GM18499 (cell line): Measurements from ENCODE around the gene JADE2.
"Not testable (repeated sequence)": the region's sequence is repeated elsewhere in the genome, so short reads cannot be mapped to it uniquely, and the experiment has no call there.

ENCODE experiments used
- ATAC-seq: cut with Tn5 transposase; IDR thresholded peaks from one replicate; pipeline ENCODE4 v1.9.1; 2021; ENCODE audit warnings: moderate number of reproducible peaks; ENCODE audit not compliant: insufficient read depth, unreplicated experiment

Gene JADE2

DNA sequence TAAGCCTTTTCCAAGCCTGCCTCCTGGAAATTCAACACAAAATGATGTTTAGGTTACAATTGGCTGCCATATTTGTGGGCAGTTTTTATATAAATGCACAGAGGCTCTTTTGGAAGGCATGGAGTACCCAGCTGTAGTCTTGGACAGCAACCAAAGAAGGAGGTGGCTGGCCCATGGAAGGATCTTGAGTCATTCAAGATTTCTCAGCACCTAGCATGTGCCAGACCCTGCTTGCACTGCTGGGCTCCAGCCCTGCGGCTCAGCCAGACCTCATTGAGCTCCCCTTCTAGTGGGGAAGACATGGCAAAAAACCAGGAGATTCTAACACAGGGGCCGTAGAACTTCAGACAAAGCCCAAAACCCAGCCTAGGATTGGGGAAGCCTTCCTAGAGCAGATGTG, 22.1 kb downstream of the JADE2 start:
- ATAC-seq: no peak

DNA sequence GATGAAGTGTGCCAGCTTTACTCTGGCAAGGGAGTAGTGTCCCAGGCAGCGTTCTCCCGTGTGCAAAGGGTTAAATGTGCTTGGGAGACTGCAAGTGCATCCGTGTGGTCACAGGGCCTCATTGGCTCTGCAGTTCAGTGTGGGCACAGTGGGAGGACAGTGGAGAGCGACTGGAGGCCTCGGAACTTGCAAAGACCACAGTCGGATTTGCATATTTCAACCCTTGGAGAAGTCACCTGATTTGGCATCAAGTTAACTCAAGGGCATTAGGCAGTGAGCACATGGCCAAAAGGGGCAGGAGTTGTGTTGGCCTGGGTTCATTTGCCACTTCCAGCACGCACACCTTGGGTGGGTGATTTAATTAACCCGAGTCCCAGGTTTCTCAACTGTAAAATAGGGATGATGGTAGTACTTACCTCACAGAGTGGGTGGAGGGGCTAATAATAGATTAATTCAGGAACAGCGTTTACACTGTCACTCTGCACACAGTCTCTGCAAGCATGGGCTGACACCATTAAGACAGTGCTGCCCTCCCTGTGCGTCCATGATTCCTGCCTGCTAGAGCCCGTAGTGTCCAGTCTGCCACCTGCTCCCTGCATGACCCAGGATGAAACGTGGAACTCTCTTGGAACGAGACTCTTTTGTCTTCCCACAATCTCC, 22.7 kb downstream of the JADE2 start:
- no peak for ATAC-seq

DNA sequence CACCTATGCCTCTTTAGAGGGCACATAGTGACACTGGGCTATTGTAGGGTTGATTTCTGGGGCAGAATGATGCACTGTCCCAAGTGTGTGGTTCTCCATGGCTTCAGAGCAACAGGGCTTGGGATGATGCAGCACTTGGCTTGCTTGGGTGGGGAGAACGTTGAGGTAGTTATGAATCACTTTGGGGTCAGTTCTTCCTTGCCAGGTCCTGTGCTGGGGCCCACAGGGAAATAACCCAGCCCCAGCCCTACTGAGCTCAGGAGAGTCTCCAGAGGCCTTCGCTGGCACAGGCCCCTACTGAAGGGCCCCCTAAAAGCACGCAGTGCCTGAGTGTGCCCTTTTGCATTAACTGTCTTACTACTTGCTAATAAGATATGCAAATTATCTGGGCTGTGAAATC, 24.2 kb downstream of the JADE2 start:
- ATAC-seq: no peak

DNA sequence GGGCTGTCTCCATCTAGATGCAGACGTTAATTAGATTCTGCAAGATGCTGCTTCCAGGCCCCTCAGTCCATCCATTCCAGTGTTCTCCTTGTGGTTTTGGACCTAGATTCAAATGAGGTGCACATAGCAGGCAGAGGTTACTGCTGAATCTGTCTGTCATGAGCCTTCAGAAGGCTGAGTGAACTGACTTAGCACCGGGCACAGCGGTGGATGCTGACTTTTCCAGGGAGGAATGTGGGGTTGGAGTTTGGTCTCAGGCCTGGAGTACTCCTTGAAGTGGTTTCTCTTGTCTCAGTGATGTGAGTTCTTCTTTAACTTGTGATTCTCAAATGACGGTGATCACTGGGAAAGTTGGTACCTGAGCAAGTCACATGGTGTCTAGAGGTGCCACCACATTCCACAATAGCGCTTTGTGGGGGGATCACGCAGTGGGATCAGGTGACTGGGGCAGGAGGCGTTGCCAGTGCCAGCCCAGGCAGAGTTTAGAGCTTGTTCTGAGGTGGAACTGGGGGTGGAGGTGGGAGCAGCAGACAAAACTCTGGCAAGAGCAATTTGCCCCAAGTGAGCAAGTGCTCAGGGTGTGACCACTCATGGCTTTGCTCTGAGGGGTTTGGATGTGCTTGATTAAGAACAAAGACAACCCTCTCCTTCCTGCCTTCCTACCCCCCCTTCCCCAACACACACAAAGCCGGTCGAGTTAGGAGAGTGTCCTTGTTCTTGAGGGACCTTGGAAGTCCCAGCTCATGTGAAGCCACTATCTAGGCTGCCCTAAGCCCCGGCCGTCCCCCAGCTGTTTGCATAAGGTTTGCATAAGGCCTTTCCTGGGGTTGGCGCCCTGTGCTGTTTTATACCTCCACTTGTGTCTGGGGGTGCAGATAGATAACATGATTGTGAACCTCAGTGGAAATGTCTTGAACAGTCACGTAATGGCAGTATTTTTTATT, 25.1 kb downstream of the JADE2 start:
- no peak for ATAC-seq

DNA sequence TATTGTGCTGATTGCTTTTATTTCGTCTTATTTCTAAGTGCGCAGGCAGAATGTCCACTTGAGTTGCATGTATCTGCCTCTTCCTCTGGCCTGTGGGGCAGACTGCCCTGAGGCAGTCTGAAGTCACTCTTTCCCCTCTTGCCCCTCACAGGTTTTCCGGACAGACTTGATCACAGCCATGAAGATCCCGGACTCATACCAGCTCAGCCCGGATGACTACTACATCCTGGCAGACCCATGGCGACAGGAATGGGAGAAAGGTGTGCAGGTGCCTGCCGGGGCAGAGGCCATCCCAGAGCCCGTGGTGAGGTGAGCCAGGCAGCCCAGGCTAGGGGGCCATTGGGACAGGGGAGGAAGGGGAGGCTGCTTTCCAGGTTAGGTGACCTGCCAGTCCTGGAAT, 26.4 kb downstream of the JADE2 start:
- ATAC-seq: no peak

DNA sequence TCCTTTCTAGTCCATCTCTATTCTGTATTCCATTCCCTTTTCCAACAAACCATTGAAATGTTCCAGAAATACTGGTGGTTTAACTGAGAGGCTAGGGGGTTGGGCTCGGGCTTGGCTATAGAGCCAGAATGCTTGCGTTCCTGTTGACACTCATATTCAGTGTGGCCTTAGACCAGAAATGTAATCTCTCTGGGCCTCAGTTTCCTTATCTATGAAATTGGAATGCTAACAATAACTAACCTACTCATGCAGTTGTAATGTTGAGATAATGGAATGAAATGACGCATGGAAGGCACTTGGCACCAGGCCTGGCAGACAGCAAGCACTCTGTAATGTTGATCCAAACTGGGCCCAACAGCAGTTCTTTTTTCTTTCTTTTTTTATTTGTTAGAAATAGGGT, 26.8 kb downstream of the JADE2 start:
- no peak for ATAC-seq

DNA sequence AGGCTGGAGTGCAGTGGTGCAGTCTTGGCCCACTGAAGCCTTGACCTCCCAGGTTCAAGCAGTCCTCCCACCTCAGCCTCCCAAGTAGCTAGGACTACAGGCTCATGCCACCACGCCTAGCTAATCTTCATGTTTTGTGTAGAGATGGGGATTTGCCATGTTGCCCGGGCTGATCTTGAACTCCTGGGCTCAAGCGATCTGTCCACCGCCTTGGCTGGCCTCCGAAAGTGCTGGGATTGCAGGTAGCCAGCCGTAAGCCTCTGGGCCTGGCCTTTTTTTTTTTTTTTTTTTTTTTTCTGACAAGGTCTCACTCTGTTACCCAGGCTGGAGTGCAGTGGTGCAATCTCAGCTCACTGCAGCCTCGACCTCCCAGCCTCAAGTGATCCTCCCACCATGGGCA, 27.2 kb downstream of the JADE2 start:
- not testable (repeated sequence) for ATAC-seq

DNA sequence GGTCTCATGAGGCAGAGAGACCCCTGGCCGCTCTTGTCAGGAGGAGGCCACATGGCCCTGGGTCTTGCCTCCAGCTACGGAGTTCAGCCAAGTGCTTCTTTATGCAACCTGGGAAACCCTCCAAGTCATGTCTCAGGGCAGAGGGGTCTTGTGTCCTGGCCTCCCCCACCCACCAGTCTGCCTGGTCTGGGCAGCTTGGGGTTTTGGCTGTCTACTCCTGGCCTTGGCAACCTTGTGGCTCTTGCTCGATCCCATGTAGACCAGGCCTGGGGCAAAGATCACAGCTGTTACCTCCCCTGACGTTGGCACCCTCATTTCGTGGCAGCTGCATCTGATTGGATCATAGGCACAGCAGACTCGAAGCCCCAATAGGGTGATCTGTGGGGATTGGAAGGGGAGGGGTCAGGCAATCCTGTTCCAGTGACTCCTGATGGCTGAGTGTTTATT, 28.4 kb downstream of the JADE2 start:
- ATAC-seq: no peak

DNA sequence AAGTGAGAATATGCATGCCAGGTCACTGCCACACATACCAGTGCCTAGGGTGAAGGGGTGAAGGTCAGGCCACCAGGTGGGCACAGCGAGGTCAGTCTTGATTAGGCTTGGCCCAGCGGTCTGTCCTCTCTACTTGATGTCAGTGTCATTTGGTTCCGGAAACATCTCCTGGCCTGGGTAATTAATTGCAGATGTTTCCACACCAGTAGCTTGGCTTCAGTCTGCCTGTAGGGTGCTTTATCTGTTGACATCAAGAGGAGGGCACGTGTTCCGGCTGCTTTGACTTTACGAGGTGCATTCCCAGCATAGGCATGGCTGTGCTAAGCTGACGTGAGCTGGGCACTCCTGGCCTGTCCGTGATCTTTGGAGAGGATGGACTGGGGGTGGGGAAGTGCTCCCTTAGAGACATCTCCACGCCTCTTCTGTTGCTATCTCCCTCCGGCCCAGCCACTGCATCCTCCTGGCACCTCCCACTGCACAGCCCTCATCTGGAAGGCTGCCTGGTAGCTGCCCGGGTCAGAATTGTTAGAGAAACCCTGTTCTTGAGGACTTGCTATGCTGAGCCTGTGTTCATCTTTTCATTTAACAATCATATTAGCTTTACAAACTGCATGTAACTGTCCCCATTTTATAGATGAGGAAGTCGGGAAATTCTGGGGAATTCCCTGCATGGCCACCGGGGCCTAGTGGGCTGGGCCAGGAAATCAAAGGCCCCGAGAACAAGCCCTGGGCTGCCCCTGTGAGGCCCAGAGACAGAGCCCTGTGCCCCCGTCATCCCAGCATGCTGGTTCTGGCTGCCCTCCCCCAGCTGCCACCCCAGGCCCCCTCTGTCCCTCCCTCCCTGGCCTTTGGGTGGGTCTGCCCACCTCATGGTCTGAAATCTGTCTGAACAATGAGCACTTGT, 29.1 kb downstream of the JADE2 start:
- no peak for ATAC-seq

DNA sequence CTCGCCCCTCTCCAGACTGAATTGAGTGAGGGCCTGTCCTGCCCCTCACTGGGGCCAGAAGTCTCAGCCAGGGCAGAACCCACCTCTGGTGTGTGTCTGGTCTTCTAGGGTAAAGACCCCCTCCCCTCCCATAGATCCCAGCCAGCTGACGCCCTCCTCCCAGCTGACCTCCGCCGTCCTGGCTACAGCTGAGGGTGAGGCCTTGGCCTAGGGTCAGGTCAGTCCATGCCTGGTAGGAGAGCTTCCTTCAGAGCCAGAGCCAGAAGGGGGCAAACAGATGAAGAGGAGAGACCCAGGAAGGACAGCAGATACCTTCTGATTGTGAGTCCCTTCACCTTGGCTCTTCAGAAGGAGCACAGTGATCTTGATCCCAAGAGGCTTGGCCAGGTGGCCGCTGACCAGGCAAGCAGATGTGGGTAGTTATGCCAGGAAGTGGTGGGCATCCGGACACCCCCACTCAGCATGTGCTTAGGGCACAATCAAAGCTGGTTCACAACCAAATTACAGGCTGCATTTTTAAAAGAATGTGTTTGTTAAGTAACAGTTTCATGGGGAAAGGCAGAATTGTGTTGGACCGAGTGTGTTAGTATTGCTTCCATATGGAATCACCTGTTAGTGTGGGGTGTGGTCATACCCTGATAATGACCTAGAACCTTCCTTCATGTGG, 29.9 kb downstream of the JADE2 start:
- no peak for ATAC-seq

DNA sequence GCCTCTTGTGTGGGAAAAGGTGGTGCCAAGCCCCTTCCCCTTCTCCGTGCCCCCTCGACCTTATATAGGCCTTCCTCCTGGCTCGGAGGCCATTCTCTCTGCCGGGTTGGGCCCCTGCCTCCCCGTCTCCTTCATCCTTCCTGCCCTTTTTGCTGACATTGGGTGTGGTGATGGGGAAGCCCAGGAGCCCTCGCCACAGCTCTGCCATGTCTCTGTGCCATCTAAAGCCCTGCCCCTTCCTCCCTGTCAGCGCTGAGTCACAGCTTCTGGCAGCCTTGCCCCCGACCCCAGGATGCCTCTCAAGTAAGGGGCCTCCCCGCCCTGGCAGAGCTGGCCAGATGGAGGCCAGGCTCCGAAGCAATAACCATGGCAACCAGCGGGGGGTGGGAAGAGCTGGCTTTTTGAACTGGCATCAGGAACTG, 30.4 kb downstream of the JADE2 start:
- ATAC-seq: no peak

DNA sequence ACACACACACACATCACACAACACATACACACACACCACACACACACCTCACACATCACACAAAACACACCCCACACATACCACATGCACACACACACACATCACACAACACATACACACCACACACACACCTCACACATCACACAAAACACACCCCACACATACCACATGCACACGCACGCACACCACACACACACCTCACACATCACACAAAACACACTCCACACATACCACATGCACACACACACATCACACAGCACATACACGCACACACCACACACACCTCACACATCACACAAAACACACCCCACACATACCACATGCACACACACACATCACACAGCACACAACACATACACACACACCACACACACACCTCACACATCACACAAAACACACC, 31.1 kb downstream of the JADE2 start:
- not testable (repeated sequence) for ATAC-seq

DNA sequence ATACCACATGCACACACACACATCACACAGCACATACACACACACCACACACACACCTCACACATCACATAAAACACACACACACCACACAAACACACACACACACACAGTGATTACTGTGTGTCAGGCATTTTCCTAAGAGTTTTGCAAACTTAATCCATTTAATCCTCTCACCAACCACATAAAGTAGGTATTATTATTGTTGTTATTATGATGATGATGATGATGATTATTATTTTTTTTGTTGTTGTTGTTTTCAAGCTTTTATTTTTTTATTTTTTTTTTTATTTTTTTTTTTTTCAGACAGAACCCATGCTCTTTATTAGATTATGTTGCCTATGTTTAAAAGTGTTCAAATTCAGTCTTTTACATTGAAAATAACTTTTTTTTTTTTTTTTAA, 31.5 kb downstream of the JADE2 start:
- ATAC-seq: no peak

DNA sequence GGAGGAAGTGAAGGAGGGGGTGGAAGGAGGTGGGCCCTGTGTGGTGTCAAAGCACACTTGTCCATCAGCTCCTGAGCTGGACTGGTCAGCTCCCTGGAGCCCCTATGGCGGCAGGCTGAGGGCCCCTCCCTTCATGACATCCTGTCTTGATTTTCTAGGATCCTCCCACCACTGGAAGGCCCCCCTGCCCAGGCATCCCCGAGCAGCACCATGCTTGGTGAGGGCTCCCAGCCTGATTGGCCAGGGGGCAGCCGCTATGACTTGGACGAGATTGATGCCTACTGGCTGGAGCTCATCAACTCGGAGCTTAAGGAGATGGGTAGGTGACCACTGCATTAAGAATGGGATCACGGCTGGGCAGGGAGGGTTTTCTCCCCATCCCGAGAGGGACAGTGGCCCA, 34.2 kb downstream of the JADE2 start:
- ATAC-seq: no peak

DNA sequence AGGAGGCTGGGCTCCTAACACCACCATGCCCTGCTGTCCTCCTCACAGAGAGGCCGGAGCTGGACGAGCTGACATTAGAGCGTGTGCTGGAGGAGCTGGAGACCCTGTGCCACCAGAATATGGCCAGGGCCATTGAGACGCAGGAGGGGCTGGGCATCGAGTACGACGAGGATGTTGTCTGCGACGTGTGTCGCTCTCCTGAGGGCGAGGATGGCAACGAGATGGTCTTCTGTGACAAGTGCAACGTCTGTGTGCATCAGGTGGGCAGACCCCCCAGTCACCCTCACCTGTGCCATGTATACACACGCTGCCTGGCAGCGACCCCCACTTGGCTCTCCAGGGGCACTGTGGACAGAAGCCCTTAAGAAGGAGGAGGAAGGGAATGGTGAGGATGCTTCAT, 35.2 kb downstream of the JADE2 start:
- ATAC-seq: no peak

DNA sequence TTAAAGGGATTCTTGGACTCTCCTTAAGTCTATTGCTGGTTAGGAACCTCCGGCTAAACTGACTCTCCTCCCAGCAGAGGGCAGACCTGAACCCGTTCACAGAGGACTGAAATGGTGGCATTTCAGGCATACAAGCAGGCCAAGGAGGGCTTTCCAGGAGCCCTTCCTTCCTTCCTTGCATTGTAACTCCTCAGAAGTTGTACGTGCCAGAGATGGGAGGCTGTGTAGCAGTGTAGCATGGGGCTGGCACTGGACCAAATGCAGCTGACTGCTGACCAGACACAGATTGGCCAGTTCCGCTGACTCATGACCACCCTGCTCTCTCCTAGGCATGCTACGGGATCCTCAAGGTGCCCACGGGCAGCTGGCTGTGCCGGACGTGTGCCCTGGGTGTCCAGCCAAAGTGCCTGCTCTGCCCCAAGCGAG, 36.4 kb downstream of the JADE2 start:
- ATAC-seq: no peak

DNA sequence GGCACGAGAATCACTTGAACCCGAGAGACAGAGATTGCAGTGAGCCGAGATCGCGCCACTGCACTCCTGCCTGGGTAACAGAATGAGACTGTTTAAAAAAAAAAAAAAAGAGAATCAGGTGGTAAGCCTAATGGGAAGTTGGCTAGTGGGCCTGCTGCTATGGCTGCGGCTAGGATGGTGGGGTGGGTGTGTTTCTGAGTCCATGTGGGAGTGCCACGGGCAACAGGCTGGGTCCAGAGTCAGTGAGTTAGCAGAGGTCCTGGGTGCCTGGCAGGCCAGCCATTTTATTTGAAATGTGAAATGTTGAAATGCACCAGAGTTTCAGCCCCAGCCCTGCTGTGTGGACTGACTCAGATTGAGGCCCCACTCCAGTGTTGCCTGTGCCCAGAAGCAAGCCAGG, 37.8 kb downstream of the JADE2 start:
- ATAC-seq: no peak

DNA sequence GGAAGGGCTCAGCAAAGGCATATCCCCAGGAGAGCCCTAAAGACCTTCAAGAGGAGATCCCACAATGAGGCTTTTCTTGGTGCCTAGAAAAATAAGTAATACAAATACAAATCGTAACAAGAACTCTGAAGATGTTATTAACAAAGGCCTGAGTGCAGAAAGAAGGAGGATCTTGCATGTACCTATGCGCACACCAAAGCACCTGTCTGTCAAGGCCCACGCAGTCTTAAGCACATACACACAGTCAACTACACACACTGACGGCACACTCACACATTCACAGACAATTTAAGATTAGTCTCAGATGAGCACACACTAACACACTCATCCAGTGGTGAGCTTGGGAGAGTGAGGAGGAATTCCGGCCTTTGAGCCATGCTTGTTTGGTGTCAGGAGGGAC, 38.5 kb downstream of the JADE2 start:
- no peak for ATAC-seq

DNA sequence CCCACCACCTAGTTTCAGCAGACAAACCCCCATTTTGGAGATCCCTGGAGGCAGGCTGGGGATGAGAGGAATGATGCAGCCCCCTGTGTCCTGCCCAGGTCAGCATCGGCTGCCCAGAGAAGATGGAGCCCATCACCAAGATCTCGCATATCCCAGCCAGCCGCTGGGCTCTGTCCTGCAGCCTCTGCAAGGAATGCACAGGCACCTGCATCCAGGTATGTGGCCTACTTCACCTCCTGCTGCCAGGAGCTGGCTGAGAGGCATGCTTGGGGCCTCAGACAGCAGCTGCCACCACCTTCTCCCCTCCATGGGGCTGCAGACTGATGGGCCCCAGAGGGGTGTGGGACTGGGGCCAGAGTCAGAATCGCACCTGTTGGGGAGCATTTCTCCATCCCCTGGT, 38.9 kb downstream of the JADE2 start:
- no peak for ATAC-seq
